GM08714 (cell line): ENCODE results near the gene SHF.
"Not testable (repeated sequence)": the region's sequence is repeated elsewhere in the genome, so short reads cannot be mapped to it uniquely, and the experiment has no call there.

ENCODE experiments used
- H3K4me3 ChIP-seq: fragments of 200-500 bp; sonication (Bioruptor generic); 2 replicates; pipeline ENCODE4 v1.5.1; 2014; ENCODE audit warnings: mild to moderate bottlenecking, low read length, inconsistent platforms
- ZNF274 ChIP-seq: IDR thresholded peaks from 2 replicates; pipeline ENCODE4 v1.6.1; 2012; ENCODE audit warnings: mild to moderate bottlenecking, low read depth, low read length

The SHF gene, protein sequence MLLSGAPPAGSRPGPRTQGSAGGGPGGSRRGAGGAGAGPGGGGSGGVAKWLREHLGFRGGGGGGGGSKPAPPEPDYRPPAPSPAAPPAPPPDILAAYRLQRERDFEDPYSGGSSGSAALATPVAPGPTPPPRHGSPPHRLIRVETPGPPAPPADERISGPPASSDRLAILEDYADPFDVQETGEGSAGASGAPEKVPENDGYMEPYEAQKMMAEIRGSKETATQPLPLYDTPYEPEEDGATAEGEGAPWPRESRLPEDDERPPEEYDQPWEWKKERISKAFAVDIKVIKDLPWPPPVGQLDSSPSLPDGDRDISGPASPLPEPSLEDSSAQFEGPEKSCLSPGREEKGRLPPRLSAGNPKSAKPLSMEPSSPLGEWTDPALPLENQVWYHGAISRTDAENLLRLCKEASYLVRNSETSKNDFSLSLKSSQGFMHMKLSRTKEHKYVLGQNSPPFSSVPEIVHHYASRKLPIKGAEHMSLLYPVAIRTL

GRCh38 chr15:45187894-45188830, at the start of gene SHF:
Gene SHF, minus strand, starts transcription at chr15:45187966. Its CDS starts 15 bp downstream, at chr15:45187951.
- peak within 1 kb of the TSS; percentile 64; the same call in 1 of the 2 replicates for H3K4me3 ChIP-seq
- no peak for TF ChIP-seq ZNF274

DNA sequence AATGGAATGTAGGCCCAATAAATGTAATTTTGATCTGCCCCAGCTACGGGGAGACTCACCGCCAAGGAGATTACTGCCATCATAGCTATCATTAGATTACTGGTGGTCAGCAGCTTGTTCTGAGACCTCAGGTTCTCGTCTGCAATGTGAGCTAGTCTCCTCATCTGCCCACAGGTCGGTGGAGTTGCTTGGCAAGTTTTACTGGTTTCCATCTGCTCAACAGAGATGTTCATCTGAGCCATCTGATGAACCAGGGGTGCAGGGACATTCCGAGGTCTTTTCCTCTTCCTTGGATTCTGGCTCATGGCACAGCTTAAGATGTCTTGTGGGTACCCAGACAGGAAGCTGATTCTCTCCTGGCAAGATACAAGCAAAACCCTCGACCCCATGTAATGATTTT, 49.0 kb upstream of the SHF start:
- H3K4me3 ChIP-seq: not testable (repeated sequence)

GRCh38 chr15:45234562-45235235, 46.9 kb upstream of the SHF start:
- no peak overlapping the region for H3K4me3 ChIP-seq
- no peak for TF ChIP-seq ZNF274

GRCh38 chr15:45231864-45232562, 44.2 kb upstream of the SHF start:
- no peak overlapping the region for H3K4me3 ChIP-seq
- no peak for TF ChIP-seq ZNF274

DNA sequence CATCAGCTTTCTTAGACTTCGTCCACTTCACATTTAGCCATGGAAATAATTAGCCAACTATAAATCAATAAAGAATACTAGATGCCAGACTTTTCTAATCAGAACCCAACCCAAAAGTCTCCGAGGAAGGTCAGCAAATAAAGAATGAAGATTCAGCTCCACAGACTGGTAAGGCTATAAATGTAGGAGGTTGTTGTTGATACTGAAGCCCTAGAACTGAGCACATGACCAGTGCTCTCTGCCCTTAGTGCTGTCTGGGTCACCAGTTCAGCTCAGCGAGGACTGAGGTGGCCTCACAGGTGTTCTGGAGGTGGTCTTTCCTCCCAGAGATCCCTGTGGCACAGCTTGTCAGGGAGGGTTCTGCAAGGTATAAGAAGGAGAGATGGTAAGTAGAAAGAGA, 43.4 kb upstream of the SHF start:
- TF ChIP-seq ZNF274: no peak
- H3K4me3 ChIP-seq: no peak overlapping the region

DNA sequence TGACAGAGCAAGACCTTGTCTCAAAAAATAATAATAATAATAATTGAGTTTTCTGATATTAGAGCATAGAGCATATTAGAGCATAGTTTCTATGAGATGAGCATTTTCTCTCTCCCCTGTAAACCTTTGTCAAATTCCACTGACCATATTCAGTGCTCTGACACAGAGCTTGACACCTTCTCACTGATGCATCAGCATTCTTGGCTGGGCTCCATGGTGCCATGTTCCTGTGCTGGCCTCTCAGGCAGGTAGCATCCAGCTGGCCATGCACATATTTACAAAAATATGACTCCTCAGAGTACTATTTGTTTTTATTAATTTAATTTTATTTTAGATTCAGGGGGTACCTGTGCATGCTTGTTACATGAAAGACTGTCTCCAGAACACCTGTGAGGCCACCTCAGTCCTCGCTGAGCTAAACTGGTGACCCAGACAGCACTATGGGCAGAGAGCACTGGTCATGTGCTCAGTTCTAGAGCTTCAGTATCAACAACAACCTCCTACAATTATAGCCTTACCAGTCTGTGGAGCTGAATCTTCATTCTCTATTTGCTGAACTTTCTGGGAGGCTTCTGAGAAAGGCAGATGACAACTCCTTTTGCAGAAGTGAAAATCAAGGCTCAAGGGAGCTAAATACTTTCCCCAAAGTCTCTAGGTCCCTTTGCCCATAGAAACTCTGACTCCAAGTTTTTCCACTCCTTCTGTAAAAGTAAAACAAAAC, 42.6 kb upstream of the SHF start:
- no peak overlapping the region for H3K4me3 ChIP-seq
- no peak for TF ChIP-seq ZNF274

DNA sequence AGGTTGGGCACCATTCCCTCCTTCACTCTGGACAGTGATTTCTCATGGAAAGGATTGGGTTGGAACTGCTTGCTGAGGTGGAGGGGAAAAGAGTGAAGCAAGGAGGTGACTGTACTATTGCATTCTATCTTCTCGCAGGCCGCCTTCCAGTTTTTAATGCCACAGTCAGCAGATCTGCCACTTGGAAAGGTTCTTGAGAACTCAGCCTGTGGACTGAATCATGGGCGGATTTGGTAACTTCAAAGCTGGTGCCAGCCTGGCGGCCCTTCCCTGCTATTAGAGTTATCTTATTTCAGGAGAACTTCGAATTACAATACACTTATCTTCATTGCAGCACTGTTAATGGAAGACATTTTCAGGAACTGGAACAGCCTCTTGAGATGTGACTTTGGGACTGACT, 41.2 kb upstream of the SHF start:
- TF ChIP-seq ZNF274: no peak
- H3K4me3 ChIP-seq: no peak overlapping the region

DNA sequence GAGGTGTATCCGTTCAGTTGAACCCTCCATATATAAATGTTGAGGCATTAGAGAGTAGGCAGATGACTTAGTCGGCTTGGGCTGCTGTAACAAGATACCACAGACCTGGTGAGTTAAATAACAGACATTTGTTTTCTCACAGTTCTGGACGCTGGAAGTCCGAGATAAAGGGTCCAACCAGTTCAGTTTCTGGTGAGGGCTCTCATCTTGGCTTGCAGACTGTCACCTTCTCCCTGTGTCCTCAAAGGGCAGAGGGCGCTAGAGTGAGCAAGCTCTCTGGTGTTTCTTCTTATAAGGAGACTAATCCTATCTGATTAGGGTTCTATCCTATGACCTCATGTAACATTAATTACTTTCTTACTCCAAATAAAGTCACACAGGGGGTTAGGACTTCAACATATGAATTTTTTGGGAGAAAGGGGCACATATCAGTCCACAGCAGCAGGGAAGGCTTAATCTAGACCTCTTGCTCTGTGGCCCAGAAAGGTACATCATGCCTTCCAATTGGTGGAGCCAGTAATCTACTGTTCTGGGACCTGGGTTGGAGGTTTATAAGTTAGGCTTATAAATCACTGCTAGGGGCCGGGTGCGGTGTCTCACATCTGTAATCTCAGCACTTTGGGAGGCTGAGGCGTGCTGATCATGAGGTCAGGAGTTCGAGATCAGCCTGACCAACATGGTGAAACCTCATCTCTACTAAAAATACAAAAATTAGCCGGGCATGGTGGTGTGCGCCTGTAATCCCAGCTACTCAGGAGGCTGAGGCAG, 37.9 kb upstream of the SHF start:
- no peak overlapping the region for H3K4me3 ChIP-seq
- TF ChIP-seq ZNF274: no peak

- no peak for TF ChIP-seq ZNF274
- H3K4me3 ChIP-seq: no peak overlapping the region
Observed at GRCh38 chr15:45224621-45225217, 37.0 kb upstream of the SHF start.

DNA sequence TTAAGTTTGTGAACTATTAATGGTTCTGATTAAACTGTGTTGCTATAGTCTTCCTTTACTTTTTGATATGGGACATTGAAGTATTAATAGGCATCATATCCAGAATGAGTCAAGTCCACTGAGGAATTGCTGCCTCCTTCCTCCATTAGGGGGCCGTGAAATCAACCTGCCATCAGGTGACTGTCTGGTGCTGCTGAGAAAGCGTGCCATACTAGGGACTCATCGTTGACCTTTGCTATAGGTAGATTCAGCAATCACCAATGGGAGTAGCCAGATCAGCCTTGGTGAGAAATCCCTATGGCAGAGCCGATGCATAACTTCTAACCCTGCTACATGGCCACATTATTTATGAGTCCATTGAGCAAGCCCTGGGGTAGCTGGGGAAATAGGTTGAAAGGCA, 34.2 kb upstream of the SHF start:
- TF ChIP-seq ZNF274: no peak
- H3K4me3 ChIP-seq: no peak overlapping the region

- TF ChIP-seq ZNF274: no peak
- no peak overlapping the region for H3K4me3 ChIP-seq
Observed at GRCh38 chr15:45221053-45221599, 33.4 kb upstream of the SHF start.

DNA sequence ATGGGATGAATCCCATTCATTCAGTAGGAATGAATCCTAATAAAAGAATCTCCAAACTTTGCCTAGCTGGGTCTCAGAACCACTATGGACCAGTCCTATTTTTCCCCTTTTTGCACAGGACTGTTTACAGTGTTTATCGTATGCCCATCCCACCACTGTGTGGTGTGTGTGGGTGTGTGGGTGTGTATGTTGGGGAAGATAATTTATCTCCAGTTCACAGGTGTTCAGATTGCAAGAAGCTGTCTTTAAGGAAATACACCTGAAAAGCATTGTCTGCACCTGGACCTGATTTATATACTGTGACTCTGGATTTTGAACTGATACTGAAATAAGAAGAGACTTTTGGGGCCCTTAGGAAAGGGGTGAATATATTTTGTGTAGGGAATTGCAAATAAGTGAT, 24.7 kb upstream of the SHF start:
- no peak for TF ChIP-seq ZNF274
- H3K4me3 ChIP-seq: no peak overlapping the region

DNA sequence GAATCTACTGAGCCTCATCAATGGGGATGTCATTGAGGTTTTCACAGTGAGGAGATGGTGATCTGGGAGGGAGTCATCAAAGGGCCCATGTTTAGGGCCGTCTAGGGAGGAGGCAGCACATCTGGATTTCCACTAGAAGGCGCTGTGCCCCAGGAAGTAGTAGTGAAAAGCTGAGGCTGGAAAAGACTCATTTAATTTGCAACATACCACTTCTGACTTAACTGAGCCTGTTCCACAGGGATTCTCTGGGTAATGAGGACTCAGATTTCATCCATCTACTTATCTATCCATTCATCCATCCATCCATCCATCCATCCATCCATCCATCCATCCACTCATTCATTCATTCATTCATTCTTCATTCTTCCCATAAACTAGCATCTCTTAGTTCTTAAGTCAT, 17.4 kb upstream of the SHF start:
- no peak for TF ChIP-seq ZNF274
- no peak overlapping the region for H3K4me3 ChIP-seq
